Gastroesophageal sphincter (tissue), 3 donors: ENCODE measurements around the gene SLC50A1.

ENCODE experiments used
- EP300 ChIP-seq: sonication (generic); formaldehyde crosslinking; IDR thresholded peaks from one replicate; pipeline ENCODE4 v1.6.1; 2017; ENCODE audit warnings: antibody characterized with exemption, mild to moderate bottlenecking
- TF ChIP-seq, protein P1 (sequence below), 4 experiments: fragments of 200-600 bp in 2 of 4; fragments of 450-650 bp in 2 of 4; sonication (generic) in 1 of 4; IDR thresholded peaks; one replicate each; pipeline ENCODE4 v1.5.1; 2017 to 2019; ENCODE audit warnings: antibody characterized with exemption in 4 of 4, mild to moderate bottlenecking in 2 of 4, moderate library complexity in 2 of 4

DNA sequence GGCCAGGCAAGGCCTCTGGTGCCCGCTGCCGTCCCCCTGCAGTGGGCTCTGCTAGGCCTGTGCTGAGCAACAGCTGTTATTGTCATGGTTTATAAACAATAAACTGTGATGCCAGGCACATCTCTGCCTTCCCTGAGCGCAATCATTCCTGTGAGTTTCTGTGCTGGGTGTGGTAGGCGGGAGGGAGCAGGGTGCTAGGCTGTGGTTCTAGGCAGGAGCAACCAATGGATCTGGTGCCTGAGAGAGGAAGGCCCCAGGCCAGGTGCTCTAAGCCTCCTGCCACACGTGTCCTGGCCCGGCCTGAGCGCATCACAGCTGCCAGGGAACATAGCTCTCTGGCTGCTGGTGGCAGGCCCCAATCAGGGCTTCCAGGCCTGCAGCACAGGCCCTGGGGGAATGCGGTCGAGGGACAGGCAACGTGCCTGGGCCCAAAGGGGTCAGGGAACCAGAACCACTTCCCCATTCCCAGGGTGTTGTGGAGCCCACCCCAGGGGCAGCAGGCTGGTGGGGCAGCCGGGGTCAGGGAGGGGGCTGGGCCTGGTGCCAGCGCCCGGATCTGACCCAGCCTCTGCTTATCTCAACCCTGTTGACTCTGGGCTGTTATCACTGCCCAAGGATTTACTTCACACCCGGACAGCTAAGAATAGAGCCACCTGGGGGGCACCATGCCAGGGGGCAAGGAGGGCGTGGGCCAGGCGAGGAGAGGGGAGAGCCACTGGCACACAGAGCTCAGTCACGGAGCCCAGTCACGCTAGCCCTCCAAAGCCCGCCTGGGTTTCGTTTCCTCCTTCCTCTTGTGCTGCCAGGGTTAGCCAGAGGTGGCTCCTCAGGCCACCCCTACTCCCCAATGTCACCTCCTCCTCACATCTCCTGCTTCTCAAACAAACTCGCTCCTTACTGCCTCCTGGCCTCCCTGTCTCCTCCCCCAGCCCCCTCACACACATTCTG lies 49.5 kb downstream of the SLC50A1 start:
- TF ChIP-seq, protein P1, sequence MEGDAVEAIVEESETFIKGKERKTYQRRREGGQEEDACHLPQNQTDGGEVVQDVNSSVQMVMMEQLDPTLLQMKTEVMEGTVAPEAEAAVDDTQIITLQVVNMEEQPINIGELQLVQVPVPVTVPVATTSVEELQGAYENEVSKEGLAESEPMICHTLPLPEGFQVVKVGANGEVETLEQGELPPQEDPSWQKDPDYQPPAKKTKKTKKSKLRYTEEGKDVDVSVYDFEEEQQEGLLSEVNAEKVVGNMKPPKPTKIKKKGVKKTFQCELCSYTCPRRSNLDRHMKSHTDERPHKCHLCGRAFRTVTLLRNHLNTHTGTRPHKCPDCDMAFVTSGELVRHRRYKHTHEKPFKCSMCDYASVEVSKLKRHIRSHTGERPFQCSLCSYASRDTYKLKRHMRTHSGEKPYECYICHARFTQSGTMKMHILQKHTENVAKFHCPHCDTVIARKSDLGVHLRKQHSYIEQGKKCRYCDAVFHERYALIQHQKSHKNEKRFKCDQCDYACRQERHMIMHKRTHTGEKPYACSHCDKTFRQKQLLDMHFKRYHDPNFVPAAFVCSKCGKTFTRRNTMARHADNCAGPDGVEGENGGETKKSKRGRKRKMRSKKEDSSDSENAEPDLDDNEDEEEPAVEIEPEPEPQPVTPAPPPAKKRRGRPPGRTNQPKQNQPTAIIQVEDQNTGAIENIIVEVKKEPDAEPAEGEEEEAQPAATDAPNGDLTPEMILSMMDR (IDR thresholded peaks at IDR 0.05) = no peak
- TF ChIP-seq EP300 = no peak
